GM12864 (cell line): ENCODE measurements around the gene DNAJC10.
"Not testable (repeated sequence)": the region's sequence is repeated elsewhere in the genome, so short reads cannot be mapped to it uniquely, and the experiment has no call there.

Source experiments
- DNase-seq: peaks from one replicate; pipeline ENCODE4 v3.0.0-alpha.2; 2011; ENCODE audit warnings: low read depth
- H3K4me3 ChIP-seq: 2 replicates; pipeline ENCODE4 v1.5.1; 2011; ENCODE audit warnings: mild to moderate bottlenecking, low read depth, low read length, control low read depth
- TF ChIP-seq, protein P1 (sequence below): IDR thresholded peaks from 2 replicates; pipeline ENCODE4 v1.5.1; 2011; ENCODE audit warnings: low read depth, mild to moderate bottlenecking, moderate library complexity, low read length, control low read depth, inconsistent platforms; ENCODE audit errors: missing control alignments

The DNAJC10 gene

GRCh38 chr2:182740701-182741100, 24.6 kb downstream of the DNAJC10 start:
- H3K4me3 ChIP-seq: no peak overlapping the region
- no peak for DNase-seq
- TF ChIP-seq, protein P1, sequence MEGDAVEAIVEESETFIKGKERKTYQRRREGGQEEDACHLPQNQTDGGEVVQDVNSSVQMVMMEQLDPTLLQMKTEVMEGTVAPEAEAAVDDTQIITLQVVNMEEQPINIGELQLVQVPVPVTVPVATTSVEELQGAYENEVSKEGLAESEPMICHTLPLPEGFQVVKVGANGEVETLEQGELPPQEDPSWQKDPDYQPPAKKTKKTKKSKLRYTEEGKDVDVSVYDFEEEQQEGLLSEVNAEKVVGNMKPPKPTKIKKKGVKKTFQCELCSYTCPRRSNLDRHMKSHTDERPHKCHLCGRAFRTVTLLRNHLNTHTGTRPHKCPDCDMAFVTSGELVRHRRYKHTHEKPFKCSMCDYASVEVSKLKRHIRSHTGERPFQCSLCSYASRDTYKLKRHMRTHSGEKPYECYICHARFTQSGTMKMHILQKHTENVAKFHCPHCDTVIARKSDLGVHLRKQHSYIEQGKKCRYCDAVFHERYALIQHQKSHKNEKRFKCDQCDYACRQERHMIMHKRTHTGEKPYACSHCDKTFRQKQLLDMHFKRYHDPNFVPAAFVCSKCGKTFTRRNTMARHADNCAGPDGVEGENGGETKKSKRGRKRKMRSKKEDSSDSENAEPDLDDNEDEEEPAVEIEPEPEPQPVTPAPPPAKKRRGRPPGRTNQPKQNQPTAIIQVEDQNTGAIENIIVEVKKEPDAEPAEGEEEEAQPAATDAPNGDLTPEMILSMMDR: no peak

DNA sequence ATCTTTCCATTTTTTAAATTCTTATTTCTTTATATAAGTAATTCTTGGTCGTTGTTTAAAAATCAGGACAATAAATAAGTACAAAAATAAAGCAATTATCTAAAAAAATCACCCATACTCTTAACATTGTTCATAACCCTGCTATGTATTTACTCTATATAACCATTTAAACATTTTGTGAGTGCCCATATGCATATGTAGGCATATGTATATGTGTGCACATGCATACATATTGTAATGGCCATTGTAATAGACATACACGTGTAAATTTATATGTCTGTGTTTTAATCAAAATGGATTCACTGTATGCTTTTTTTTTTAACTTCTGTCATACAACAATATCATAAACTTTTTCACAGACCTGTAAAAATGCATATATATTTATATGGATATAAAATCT, 25.6 kb downstream of the DNAJC10 start:
- TF ChIP-seq, protein P1: no peak
- no peak overlapping the region for H3K4me3 ChIP-seq
- no peak for DNase-seq

DNA sequence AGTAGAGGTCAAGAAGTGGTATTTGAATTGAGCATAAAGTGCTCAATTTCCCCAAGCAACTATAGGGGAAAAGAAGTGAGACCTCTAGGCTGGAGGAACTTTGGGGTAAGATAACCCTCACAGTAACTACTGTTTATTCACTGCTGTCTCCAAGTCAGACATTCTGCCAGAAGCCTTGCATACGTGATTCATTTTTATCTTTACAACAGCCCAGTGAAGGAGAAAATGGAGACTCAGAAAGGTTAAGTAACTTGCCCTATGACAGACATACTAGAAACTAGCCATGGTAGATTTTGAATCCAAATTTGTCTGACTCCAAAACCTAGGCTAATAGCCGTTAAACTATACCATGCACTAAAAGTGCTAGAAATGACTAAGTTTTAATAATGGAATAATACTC, 28.4 kb downstream of the DNAJC10 start:
- no peak overlapping the region for H3K4me3 ChIP-seq
- DNase-seq: no peak
- TF ChIP-seq, protein P1: no peak

DNA sequence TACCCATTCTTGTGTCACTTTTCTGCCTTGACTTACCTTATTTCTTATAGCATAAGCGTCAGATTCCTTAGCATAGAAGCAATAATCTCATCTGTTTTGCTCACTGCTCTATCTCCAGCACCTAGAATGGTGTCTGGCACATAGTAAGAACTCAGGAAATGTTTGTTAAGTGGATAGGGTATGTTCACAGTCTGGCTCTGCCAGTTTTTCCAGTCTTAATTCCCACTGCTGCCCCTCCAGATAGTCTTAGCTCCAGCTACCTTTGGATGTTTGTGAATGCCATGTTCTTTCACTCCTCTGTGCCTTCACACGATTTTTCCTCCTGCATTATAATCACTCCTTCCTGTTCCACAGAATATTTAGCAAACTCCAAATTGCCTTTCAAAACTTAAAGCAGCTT, 29.0 kb downstream of the DNAJC10 start:
- no peak for DNase-seq
- H3K4me3 ChIP-seq: no peak overlapping the region

GRCh38 chr2:182745894-182746293, 29.8 kb downstream of the DNAJC10 start:
- not testable (repeated sequence) for DNase-seq, H3K4me3 ChIP-seq

More for the DNA sequence above, 29.0 kb downstream of the DNAJC10 start:
- TF ChIP-seq, protein P1: no peak

DNA sequence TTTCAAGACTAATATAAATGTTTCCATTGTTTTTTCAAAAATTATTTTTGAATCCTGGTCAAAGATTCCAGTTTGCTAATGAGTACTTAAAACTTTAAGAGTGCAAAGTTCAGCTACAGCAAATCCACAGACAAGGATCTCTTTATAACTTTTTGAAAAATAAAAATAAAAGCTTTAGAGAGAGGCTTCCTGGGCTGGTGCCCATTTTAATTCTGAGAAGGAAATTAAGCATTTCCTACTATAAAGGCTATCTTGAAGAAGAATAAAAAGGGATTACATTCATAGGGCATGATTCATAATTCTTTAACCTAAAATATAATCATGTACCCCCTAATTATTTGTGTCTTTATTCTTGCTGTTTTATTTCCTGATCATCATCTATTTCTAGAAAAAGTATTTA, 38.2 kb downstream of the DNAJC10 start:
- no peak for DNase-seq
- TF ChIP-seq, protein P1: no peak
- no peak overlapping the region for H3K4me3 ChIP-seq

DNA sequence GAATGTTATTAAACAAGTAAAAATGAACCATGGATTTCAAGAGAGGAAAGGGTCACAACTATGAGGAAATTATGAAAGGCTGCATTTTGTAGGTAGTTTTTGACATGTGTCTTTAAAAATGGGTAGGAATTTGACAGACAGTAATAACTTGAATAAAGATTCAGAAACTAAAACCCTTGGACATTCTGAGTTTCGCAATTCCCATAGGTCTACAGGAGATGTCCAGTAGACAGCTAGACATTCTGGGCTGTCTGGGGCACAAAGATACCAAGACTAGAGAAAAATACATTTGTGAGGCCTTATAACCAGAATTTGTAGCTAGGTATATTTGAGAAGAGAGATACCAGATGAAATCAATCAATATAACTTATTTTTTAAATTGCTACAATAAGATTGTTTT, 42.3 kb downstream of the DNAJC10 start:
- DNase-seq: no peak
- TF ChIP-seq, protein P1: no peak
- H3K4me3 ChIP-seq: no peak overlapping the region

DNA sequence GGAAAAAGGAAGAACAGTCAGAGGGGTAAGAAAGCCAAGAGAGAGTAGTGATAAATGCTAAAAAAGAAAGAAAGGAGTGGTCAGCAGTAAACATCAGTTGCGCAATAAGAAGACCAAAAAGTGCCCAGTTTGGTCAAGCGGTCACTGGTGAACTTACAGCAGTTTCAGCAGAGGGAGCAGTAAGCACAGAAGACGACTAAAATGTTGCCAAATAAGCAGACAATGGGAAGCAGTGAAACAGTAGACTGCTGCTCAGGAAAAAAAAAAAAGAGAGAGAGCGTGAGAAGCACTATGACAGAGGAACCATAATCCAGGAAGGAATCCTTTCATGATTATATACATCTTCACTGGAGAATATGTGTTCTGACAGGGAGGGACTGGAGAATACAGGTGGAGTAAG, 45.8 kb downstream of the DNAJC10 start:
- TF ChIP-seq, protein P1: no peak
- no peak for DNase-seq
- H3K4me3 ChIP-seq: no peak overlapping the region
